K562 (cell line): ENCODE measurements around the gene TMEM150C. TPM values are rescaled to one million over a fixed set of nuclear protein-coding genes. Genes with fewer than 3 reads are reported as not detected.

Experiments used
- ATAC-seq: fragments of 200-7000 bp; cut with Tn5 transposase; 3 replicates; pipeline ENCODE4 v1.9.1; 2020; ENCODE audit warnings: moderate library complexity
- BruUV-seq: library from RNA; stranded (reverse); fragments of 400-500 nt; replicated peaks from 2 replicates; lab custom pipeline; 2021; lab: Mats Ljungman, UMichigan
- CTCF ChIA-PET: fragments of 300-600 bp; formaldehyde crosslinking; extraction: SDS; loops from one replicate; lab custom pipeline; 2021; ENCODE audit warnings: low intra/inter-chr PET ratio; lab: Yijun Ruan, JAX
- POLR2A ChIA-PET: fragments of 300-600, 350-650 bp; sonication (Branson Sonifier 250); formaldehyde crosslinking; extraction: SDS; loops from one replicate; lab custom pipeline; 2021; ENCODE audit warnings: antibody characterized with exemption, inconsistent platforms; lab: Yijun Ruan, JAX
- DNase-seq, 4 experiments: peaks; one replicate each; pipeline versions ENCODE4 v3.0.0 to v3.0.0-alpha.2; 2011 to 2018; ENCODE audit warnings: low spot score in 3 of 4, mixed read lengths in 3 of 4; ENCODE audit errors: extremely low read depth in 1 of 4
- FAIRE-seq: peaks from 2 replicates; lab custom pipeline; 2011; peaks lifted over from hg19 to GRCh38; lab: Jason Lieb, UNC
- H2AFZ ChIP-seq: 2 replicates; pipeline ENCODE4 v1.6.0; 2011; ENCODE audit warnings: low read depth, low read length, control low read depth, inconsistent platforms
- H3K27ac ChIP-seq: fragments of 200-600 bp; 3 replicates; pipeline ENCODE4 v1.8.0; 2011; ENCODE audit warnings: low read depth, mild to moderate bottlenecking, control low read depth, inconsistent platforms, low read length, moderate library complexity, mixed read lengths; ENCODE audit errors: extremely low read depth
- H3K27me3 ChIP-seq, 2 experiments: fragments of 300-600 bp in 1 of 2; 2 replicates in 1 of 2; 3 replicates in 1 of 2; pipeline versions ENCODE4 v1.6.0 to v1.8.0; 2011; ENCODE audit warnings: inconsistent platforms in 2 of 2, low read length in 2 of 2, mild to moderate bottlenecking in 1 of 2, mixed read lengths in 1 of 2, moderate library complexity in 1 of 2; ENCODE audit not compliant: control insufficient read depth in 2 of 2, insufficient read depth in 2 of 2
- H3K36me3 ChIP-seq: fragments of 300-600 bp; 3 replicates; pipeline ENCODE4 v1.8.0; 2011; ENCODE audit warnings: mild to moderate bottlenecking, low read length, inconsistent platforms; ENCODE audit not compliant: control insufficient read depth, insufficient read depth
- H3K4me1 ChIP-seq, 2 experiments: fragments of 200-600 bp in 1 of 2; replicated peaks in 1 of 2; 2 replicates in 1 of 2; 3 replicates in 1 of 2; pipeline versions ENCODE4 v1.5.1 to v1.8.0; 2011; ENCODE audit warnings: inconsistent platforms in 2 of 2, low read length in 2 of 2, mild to moderate bottlenecking in 1 of 2, mixed read lengths in 1 of 2, moderate library complexity in 1 of 2; ENCODE audit not compliant: control insufficient read depth in 2 of 2, insufficient read depth in 2 of 2
- H3K4me2 ChIP-seq: 2 replicates; pipeline ENCODE4 v1.6.1; 2011; ENCODE audit warnings: low read length, control low read depth, inconsistent platforms, mixed read lengths; ENCODE audit not compliant: insufficient read depth
- H3K4me3 ChIP-seq: fragments of 200-600 bp; sonication (generic), shearing (Covaris generic); 2 replicates; pipeline ENCODE4 v1.5.1; 2016; ENCODE audit warnings: control low read depth, inconsistent platforms
- H3K79me2 ChIP-seq: fragments of 200-600 bp; 3 replicates; pipeline ENCODE4 v1.8.0; 2011; ENCODE audit warnings: low read length, inconsistent platforms; ENCODE audit not compliant: control insufficient read depth, insufficient read depth
- H3K9ac ChIP-seq, 2 experiments: 2 replicates each; pipeline versions ENCODE4 v1.6.0 to v1.6.1; 2011; ENCODE audit warnings: low read depth in 2 of 2, low read length in 2 of 2, control low read depth in 1 of 2, inconsistent platforms in 1 of 2, mild to moderate bottlenecking in 1 of 2, mixed read lengths in 1 of 2; ENCODE audit not compliant: insufficient read depth in 1 of 2
- H3K9me1 ChIP-seq: one replicate; pipeline ENCODE4 v1.6.0; 2011; ENCODE audit warnings: inconsistent platforms, mild to moderate bottlenecking, low read length, moderate library complexity; ENCODE audit not compliant: control insufficient read depth, insufficient read depth
- H3K9me3 ChIP-seq: replicated peaks from 2 replicates; pipeline ENCODE4 v1.5.1; 2011; ENCODE audit warnings: low read depth, low read length, inconsistent platforms; ENCODE audit not compliant: control insufficient read depth, insufficient read depth
- H4K20me1 ChIP-seq: replicated peaks from 2 replicates; pipeline ENCODE4 v1.6.1; 2011; ENCODE audit warnings: low read length, inconsistent platforms, mixed read lengths; ENCODE audit not compliant: control insufficient read depth, insufficient read depth
- FOSL1 ChIP-seq: fragments of 200-800 bp; sonication (Bioruptor generic); conservative IDR thresholded peaks from 2 replicates; pipeline ENCODE4 v1.6.1; 2016; ENCODE audit warnings: missing genetic modification characterization, missing compliant biosample characterization
- GTF2E2 ChIP-seq: fragments of 200-800 bp; sonication (Bioruptor generic); IDR thresholded peaks from 2 replicates; pipeline ENCODE4 v1.6.1; 2016; ENCODE audit warnings: missing genetic modification characterization, missing compliant biosample characterization
- MTF1 ChIP-seq: fragments of 250-450 bp; sonication (Bioruptor Pico); IDR thresholded peaks from 2 replicates; pipeline ENCODE4 v1.9.0; 2021; ENCODE audit warnings: moderate library complexity, mild to moderate bottlenecking, inconsistent platforms, borderline replicate concordance
- NUFIP1 ChIP-seq: fragments of 450-650 bp; IDR thresholded peaks from 2 replicates; pipeline ENCODE4 v1.6.1; 2018; ENCODE audit not compliant: partially characterized antibody
- SMARCA4 ChIP-seq: fragments of 450-650 bp; IDR thresholded peaks from 2 replicates; pipeline ENCODE4 v1.6.1; 2016
- WGBS: fragments of 100-300 bp; shearing (Covaris generic); methylation state at CpG from one replicate; pipeline ENCODE4 v1.1.6; 2016; ENCODE audit warnings: low coverage, mixed read lengths; ENCODE audit not compliant: insufficient coverage; ENCODE audit errors: missing lambda C conversion rate; 5-methylcytosine and 5-hydroxymethylcytosine counted together
- in situ Hi-C: fragments of 300-500 bp; cut with MboI; formaldehyde crosslinking; loops from 4 replicates; pipeline ENCODE4 v1.15.0; 2018; ENCODE audit warnings: inconsistent platforms, mixed read lengths
- intact Hi-C: fragments of 100-400 bp; cut with micrococcal nuclease; formaldehyde crosslinking; loops from 2 replicates; pipeline ENCODE4 v1.14.2; 2022
- polyA plus RNA-seq, 8 experiments: library from polyadenylated mRNA; depleted of rRNA in 4 of 8; stranded (reverse) in 5 of 8; unstranded in 3 of 8; fragments of >200 nt; fragmentation: Nextera tagmentation in 2 of 8; fragmentation: Illumina TruSeq in 1 of 8; extraction: Ambion mirVana in 2 of 8; extraction: Trizol in 1 of 8; gene quantifications; 2 replicates each; pipeline versions ENCODE4 v1.2.1 to v1.2.3, GENCODE V29; 2011 to 2014; ENCODE audit warnings: inconsistent platforms in 1 of 8, missing spikeins in 1 of 8
- total RNA-seq, 7 experiments: library from RNA; depleted of rRNA in 6 of 7; stranded (reverse); fragments of >200 nt in 6 of 7; fragmentation: Illumina TruSeq in 2 of 7; extraction: Trizol in 2 of 7; gene quantifications; 2 replicates each; pipeline versions ENCODE4 v1.2.1 to v1.2.3, GENCODE V29; 2011 to 2021; ENCODE audit warnings: low replicate concordance in 1 of 7
- TF ChIP-seq, protein P1 (sequence below): sonication (generic); formaldehyde crosslinking; IDR thresholded peaks from 2 replicates; pipeline ENCODE4 v1.8.0; 2022; ENCODE audit warnings: missing genetic modification reagents, mild to moderate bottlenecking, borderline replicate concordance

TMEM150C gene
- total and polyA plus RNA-seq, 9 of the 15 experiments (the other 6 are each of a cell fraction or from before 2014, with no cell fraction given), result 0.07 TPM; not detected in 8

DNA sequence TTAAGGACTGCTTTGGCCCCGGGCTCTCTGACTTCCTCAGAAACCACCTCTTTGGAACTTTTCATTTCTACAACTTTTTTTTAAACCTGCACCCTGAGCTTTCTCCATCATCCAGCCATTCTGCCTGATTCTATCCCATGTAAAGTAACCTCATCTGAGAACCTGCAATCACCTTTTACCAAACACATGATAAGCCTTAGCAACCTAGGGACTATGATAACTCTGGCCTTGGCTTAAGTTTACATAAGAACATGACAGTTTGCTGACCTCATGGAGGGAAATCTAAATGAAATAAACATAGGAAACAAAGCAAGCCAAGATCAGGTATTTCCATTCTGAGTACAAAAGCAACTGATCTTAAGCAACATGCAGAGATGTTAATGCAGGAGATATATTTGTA is 15.7 kb upstream of the TMEM150C start:
- no peaks in the 10 kb centered on the region for H3K36me3 ChIP-seq
- H3K4me1 ChIP-seq, result no peaks in the 10 kb centered on the region
- H3K9me1 ChIP-seq, result no peaks in the 10 kb centered on the region
- ATAC-seq, result no peak
- no peak overlapping the region for H3K9ac ChIP-seq
- H3K27me3 ChIP-seq, result peaks cover 4 to 12% of the 10 kb centered on the region in 2 experiments; a peak in 2 of 5 replicates
- POLR2A ChIA-PET, result no interaction called here
- intact Hi-C loops (no loop called here), in situ Hi-C loops (no loop called here)
- no peaks in the 10 kb centered on the region for H3K9me3 ChIP-seq
- H3K4me2 ChIP-seq, result no peak overlapping the region
- TF ChIP-seq SMARCA4, result no peak
- H3K4me3 ChIP-seq, result no peak overlapping the region
- DNase-seq, result no peak
- no peaks in the 10 kb centered on the region for H3K79me2 ChIP-seq
- H4K20me1 ChIP-seq, result no peaks in the 10 kb centered on the region
- 0% methylated on average over 1 of the region's 1 CpG for WGBS
- H2AFZ ChIP-seq, result no peak overlapping the region
- no peak for FAIRE-seq
- CTCF ChIA-PET, result no interaction called here
- H3K27ac ChIP-seq, result no peak overlapping the region
- BruUV-seq, result no TSS peak

DNA sequence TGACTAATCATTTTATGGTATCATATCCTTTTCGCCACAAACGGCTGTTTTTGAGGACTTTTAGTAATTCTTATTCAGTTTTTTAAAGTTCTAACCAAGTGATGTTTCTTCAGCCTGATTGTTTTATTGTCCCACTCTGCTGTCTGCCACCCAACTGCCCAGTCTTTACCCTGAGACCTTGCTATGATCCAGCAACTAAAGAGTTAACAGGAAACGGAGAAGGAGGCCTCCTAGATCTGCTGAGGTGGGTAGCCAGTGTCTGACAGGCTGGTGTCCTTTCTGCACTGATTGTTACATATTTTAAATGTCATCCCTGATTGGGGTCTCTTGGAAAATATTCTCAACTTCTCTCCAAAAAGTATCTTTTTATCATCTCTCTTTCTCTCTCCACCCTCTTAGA is 7.9 kb upstream of the TMEM150C start:
- in situ Hi-C loops, result no loop called here
- H3K36me3 ChIP-seq, result no peaks in the 10 kb centered on the region
- no peaks in the 10 kb centered on the region for H3K79me2 ChIP-seq
- CTCF ChIA-PET, result no interaction called here
- DNase-seq (no peak), ATAC-seq (no peak), FAIRE-seq (no peak)
- no peak overlapping the region for H3K4me3 ChIP-seq
- intact Hi-C loops, result no loop called here
- no peaks in the 10 kb centered on the region for H3K9me3 ChIP-seq
- H4K20me1 ChIP-seq, result no peaks in the 10 kb centered on the region
- H3K4me1 ChIP-seq, result no peaks in the 10 kb centered on the region
- no TSS peak for BruUV-seq
- no peak overlapping the region for H3K9ac ChIP-seq
- H3K27ac ChIP-seq, result no peak overlapping the region
- WGBS, result 0% methylated on average over 3 of the region's 3 CpGs
- peaks cover 7 to 10% of the 10 kb centered on the region in 2 experiments; a peak in 4 of 5 replicates for H3K27me3 ChIP-seq
- no peak overlapping the region for H3K4me2 ChIP-seq
- no peaks in the 10 kb centered on the region for H3K9me1 ChIP-seq
- H2AFZ ChIP-seq, result no peak overlapping the region
- TF ChIP-seq MTF1, result no peak
- no peak for TF ChIP-seq GTF2E2 (tag)
- TF ChIP-seq NUFIP1, result no peak
- TF ChIP-seq, protein P1, sequence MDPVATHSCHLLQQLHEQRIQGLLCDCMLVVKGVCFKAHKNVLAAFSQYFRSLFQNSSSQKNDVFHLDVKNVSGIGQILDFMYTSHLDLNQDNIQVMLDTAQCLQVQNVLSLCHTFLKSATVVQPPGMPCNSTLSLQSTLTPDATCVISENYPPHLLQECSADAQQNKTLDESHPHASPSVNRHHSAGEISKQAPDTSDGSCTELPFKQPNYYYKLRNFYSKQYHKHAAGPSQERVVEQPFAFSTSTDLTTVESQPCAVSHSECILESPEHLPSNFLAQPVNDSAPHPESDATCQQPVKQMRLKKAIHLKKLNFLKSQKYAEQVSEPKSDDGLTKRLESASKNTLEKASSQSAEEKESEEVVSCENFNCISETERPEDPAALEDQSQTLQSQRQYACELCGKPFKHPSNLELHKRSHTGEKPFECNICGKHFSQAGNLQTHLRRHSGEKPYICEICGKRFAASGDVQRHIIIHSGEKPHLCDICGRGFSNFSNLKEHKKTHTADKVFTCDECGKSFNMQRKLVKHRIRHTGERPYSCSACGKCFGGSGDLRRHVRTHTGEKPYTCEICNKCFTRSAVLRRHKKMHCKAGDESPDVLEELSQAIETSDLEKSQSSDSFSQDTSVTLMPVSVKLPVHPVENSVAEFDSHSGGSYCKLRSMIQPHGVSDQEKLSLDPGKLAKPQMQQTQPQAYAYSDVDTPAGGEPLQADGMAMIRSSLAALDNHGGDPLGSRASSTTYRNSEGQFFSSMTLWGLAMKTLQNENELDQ (CRISPR knock-in tag), result no peak
- no peak for TF ChIP-seq FOSL1 (tag)
- POLR2A ChIA-PET, result no interaction called here
